SK-MEL-5 (cell line): Measurements from ENCODE around the gene PLA2G2F. TPM values are rescaled to one million over a fixed set of nuclear protein-coding genes. Genes with fewer than 3 reads are reported as not detected.

Experiments used
- DNase-seq: peaks from one replicate; pipeline ENCODE4 v3.0.0-alpha.2; 2016; ENCODE audit warnings: low read depth, low spot score
- in situ Hi-C: cut with HindIII; loops from 2 replicates; pipeline ENCODE4 v1.10.0; 2016; ENCODE audit warnings: low sequenced_read_pairs, high pct_unique_total_duplicates, low pct_unique_long_range_greater_than_20kb
- total RNA-seq: library from RNA; depleted of rRNA; stranded (reverse); fragments of >200 nt; shearing (Covaris generic); gene quantifications from 2 replicates; pipeline ENCODE4 v1.2.3, GENCODE V29; 2014

PLA2G2F gene
- total RNA-seq, 1 experiment from 2014 or later = not detected

DNA sequence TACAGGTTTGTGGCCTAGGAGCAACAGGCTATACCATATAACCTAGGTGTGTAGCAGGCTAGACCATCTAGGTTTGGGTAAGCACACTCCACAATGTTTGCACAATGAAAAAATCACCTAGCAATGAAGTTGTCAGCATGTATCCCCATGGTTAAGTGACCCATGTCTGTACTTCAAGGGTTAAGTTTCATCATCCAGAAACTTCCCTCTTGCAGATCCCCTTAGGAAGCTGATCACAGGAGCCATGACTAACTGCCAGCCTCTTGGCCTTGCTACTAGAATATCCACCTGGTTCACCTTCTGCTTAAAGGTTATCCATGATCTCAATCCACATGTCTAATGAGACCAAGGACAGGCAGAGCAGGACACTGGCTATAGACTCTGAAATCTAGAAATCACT is 43.3 kb downstream of the PLA2G2F start:
- DNase-seq = no peak
- in situ Hi-C loops = no loop called here

DNA sequence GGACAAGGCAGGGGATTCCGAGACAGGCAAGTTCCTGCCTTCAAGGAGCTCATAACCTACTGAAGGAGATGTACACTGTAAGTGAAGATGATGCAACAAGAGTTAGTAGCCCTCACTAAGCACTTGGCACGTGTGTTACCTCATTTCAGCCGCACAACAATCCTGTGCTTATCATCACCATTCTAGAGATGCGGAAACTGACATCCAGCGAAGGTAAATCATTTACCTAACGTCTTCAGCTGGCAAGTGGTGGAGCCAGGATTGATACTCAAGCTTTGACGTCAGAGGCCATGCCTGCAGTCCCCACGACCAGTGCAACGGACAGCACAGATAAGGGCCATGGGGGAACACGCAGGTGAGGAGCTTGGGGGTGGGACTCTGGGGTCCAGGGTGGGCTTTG is 43.9 kb downstream of the PLA2G2F start:
- no peak for DNase-seq
- in situ Hi-C loops = no loop called here

DNA sequence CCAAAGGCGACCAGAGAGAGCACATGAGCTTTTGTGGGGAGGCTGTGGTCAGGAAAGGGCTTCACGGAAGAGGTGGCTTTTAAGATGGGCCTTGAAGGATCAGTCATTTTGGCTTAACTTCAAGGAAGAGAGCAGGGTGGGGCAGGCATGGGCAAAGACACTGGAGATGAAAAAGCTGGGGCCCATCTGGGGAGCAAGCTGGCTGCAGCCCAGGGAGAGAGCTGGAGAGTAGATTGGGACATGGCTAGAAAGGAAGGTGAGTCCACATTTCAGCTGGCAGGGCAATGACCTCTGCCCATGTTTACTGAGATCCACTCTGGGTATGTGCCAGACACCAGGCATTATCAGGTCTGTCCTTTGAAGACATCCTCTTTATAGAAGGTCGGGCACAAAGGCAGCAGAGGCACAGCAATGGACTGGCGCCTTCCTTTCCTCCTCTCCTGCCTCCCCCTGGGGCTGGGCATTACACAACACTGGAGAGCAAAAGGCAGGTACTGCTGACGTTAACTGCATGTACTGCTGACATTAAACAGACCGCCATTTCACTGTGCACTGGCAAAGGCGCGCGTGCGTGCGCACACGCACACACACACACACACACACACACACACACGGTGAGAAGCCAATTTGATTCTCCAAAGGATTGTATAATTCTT is 44.6 kb downstream of the PLA2G2F start:
- no peak for DNase-seq
- in situ Hi-C loops = no loop called here

DNA sequence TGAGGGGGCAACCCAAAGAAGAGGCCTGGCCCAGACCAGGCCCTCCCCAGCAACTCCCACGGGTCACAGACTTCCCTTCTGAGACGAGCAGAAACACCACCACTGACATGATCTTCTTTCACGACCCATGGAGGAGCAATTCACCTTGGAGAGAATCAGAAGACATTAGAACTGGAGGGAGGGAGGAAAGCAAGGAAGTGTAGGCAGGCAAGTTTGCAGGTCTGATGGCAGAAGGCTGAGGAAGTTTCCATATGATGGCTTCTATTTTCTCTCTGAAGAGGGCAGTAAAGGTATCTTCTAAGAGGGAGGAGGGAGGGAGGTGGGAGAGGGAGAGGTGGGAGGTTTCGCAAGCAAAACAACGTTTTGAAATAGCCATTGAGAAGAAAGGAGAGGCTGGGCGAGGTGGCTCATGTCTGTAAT is 45.4 kb downstream of the PLA2G2F start:
- no peak for DNase-seq
- in situ Hi-C loops = no loop called here

DNA sequence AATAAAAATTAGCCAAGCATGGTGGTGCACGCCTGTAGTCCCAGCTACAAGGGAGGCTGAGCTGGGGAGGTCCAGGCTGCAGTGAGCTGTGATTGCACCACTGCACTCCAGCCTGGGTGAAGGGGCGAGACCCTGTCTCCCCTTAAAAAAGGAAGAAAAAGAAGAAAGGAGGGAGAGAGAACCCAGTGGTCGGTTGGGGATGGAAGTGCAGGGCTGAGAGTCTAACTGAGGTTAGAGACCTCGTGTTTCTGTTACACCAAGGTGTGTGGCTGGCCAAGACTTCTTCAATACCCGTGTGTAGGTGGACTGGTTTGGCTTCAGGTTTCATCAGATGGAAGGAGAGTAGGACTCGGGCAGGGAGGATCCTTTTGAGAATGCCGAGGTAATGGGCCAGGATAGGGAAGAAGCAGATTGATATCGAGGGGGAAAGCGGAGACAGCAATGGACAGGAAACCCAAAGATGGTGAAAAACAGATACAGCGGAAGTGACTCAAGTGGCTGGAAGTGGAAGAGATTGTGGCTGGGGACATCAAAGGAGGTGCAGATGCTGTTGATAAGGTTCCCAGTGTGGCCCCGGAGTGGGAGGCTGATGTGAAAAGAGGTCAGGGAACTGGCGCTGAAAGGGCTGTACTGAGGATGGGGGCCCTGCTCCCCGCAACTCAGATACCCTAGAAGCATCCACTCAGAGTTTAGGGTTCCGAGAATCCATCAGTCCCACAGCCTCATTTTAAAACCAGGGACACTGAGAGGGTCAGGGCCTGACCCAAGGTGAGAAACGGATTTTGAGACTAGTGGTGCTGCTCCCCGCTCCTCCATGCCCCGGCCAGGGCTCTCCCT is 46.1 kb downstream of the PLA2G2F start:
- in situ Hi-C loops = no loop called here
- no peak for DNase-seq

DNA sequence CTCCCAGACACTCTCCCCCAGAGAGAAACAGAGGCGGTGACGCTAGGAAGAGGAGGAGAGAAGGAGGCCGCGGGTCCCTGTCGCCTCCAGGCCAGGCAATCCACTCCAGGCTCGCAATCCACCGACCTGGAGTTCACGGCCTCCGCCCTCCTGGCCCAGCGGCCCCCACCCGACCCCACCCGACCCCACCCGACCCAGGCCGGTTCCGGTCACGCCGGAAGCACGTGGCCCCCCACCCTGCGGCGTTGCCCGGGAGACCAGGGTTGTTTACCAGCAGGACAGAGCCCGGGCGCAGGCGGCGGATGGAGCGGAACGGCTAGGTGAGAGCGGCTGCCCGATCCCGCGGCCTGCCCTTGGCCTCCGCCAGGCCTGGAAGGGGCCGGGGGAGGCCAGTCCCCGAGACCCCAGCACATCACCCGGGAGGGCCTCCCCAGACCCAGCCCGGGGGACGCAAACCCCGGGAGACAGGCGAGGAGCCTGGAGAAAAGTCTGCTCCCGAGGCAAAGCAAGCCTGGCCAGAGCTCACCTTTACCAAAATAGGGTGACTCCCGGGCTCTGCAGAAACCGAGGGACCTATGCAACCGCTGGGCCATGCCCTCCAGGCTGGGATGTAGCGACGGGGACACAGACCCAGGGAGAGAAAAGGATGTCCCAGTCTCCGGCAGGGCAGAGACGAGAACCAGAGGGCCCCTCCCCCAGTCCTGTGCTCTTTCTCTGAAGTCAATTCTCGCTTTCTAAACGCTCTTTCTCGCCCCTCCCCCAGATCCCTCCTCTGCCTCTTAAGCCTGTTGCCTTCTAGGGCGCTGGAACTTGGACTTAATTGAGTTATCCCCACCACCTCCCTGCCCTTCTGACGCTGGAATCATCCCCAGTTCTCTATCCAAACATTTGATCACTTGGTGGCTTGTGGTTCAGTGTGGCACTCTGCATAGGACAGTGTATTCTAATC is 47.0 kb downstream of the PLA2G2F start, which contains the start of the genes PLA2G2C and UBXN10:
Gene PLA2G2C (minus strand): TSS at position 685 of the 949 bp plus-strand sequence. CDS start 9,155 bp downstream, outside the sequence.
Gene UBXN10 (plus strand): TSS at position 263 of the 949 bp plus-strand sequence. CDS start 4,466 bp downstream, outside the sequence.
- in situ Hi-C loops = no loop called here
- DNase-seq = no peak

DNA sequence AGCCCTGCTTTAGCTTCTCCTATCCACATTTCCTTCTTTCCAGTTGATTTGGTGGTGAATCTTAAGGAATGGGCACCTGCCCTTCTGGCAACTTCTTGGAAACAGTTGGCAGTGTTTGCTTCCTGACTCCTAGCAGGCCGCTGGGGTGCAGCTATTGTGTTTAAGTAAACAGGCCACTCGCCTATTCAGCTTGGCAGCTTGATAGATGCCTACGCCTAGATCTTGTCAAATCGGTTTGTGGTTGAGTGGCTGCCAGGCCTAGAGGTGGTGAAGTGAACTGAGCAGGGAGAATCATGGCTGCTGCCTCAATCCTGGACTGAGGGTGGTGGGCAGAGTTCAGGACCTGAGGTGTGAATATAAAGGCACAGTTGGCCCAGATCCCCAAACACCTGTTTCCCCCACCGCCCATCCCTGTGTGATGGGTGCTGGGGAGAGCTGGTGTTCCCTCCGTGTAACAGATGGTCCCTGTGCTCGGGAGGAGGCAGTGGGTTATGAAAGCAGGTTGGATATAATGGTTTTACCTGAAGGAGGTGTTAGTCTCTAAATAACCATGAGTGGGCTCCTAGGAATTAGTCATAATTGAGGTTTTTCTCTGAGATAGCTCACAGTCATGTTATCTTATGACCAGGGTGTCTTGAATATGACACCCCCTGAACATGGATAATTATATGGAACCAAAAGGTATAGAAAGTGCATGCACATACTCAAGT is 48.1 kb downstream of the PLA2G2F start:
- in situ Hi-C loops = no loop called here
- DNase-seq = no peak

DNA sequence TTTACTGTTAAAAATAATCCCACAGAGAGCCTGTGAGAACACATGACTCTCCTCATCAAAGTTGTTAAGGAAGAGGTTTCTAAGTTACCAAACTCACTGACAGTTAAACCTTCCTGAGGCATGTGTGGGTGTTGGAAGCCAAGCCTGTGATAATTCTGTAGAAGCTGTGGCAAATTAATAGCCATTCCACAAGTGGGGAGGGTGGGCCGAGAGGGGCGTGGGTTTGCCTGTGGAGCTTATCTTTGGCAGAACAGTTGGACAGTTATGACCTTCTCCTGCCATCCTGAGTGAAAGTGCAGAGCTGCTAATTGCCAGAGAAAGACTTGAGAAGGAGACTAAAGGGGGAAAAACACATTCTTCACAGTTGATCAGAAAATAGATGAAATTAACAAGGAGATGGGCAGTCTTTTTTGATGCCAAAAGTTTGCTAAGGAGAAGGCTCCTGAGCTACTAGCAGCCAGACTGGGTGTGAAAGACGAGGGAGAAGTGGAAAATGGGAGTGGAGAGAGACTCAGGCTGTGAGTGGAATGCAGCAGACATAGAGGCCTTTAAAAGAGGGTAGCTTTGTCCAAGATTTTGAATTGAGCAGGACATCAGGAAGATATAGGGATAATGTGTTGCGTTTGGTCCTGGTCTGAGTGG is 48.8 kb downstream of the PLA2G2F start:
- in situ Hi-C loops = no loop called here
- DNase-seq = no peak

DNA sequence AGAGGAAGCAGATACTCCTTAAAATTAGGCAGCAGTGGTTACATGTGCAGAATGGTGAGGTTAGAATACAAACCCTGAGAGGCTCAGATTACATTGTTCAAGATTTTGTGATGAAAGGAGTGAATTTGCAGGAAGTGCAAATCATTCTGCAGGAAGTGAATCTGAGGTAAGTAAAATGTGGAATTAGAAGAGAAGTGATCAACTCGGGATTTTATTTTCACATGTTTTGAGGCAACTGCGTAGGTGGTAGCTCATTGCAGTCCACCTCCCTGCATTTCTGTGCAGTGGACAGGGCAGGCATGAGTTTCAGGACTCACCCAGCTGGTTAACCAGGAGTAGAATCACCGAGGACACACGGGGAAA is 49.3 kb downstream of the PLA2G2F start:
- in situ Hi-C loops = no loop called here
- DNase-seq = no peak

DNA sequence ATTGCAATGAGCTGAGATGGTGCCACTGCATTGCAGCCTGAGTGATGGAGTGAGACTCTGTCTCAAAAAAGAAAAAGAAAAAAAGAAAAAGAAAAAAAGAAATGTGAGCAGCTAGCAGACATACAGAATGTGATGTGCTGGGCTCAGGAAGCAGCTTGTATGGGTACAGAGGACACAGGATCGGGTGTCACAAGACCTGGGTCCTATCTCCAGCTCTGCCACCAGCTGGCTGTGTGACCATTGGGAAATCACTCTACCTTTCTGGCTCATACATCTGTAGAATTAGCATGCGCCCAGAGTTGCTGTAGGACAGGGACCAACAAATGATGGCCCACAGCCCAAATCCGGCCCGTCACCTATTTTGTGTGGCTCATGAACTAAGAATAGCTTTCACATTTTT is 50.5 kb downstream of the PLA2G2F start:
- in situ Hi-C loops = no loop called here
- DNase-seq = no peak

DNA sequence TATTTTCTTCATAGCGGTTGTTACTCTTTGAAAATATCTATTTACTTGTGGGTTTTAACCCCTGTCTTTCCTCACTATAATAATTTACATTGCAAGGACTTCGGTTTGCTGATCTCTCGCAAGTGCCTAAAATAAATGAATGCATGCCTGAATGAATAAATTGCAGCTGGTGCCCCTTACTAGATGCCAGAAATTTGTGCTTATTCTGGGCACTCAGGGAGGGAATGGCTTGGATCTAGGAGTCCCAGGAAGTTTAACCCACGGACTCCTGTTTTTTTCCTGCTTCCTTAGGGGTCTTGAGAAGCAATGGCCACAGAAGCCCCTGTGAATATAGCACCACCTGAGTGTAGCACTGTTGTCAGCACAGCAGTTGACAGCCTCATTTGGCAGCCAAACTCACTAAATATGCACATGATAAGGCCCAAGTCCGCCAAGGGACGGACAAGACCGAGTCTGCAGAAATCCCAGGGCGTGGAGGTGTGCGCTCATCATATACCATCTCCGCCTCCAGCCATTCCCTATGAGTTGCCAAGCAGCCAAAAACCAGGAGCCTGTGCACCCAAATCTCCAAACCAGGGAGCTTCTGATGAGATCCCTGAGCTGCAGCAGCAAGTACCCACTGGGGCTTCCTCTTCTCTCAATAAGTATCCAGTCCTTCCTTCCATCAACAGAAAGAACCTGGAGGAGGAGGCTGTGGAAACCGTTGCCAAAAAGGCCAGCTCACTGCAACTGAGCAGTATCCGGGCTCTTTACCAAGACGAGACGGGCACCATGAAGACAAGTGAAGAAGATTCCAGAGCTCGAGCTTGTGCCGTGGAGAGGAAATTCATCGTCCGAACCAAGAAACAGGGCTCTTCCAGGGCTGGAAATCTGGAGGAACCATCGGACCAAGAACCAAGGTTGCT is 51.4 kb downstream of the PLA2G2F start:
- DNase-seq = no peak
- in situ Hi-C loops = no loop called here

DNA sequence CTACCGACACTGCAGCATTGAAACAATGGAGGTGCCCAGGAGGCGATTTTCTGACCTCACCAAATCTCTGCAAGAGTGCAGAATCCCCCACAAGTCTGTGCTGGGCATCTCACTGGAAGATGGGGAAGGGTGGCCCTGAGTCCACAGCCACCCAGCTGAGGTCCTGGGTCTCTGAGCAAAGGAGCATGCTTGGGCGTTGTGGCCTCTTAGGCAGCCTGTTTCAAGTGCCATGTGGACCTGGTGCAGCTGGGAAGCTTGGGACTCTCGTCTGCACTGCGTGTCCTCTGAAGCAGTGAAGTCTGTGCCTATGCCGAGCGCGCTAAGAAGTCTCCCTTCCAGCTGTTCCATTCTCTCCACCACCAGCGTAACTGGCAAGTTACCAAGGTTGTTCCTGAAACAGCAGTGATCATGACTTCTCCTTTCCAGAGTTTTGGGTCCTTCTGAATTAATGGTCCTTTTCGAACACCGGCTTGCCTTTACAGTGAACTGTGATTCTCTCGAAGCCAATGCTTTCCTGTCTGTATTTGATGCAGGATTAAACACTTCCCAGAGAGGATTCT is 52.2 kb downstream of the PLA2G2F start:
- in situ Hi-C loops = no loop called here
- no peak for DNase-seq

DNA sequence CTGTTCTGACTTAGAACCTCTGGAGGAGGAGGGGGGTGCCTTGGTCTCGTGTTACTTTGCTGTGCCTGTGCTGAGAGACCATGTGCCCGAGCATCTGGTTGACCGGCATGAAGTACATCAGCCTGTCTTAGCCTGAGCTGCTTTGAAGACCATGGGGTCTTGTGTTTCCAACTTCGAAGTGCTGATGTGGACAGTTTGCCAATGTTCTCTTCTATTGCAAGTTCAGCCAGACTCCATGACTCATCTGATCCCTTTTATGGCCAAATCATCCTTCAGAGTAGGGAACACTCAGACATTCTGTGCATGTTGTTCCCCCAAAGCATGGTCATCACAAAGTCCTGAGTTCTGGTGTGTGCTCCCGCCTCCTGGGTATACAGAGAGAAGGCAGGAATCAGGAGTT is 53.2 kb downstream of the PLA2G2F start:
- no peak for DNase-seq
- in situ Hi-C loops = no loop called here

DNA sequence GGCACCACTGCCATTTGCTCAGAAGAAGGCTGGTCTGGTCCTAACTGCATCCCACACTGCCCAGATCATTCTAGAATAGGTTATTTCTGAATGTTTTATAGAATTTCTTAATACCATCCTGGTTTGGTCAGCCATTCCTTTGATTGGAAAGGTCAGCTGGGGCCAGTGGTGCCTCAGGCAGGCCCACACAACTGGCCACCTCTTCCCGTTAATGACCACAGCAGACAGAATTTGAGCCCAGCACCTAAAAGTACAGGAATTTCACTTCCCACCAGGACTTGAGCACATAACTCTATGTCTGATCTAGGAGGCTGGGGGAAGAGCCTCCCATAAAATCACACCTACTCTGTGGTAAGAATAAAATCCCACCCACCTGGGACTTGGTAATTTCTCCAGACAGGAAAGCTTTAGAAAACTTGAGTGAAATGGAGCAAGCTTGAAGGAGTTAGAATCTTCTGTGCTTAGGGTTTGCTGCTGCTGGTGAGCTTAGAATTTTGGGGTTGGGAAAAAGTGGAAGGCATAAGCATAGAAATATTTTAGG is 53.8 kb downstream of the PLA2G2F start:
- in situ Hi-C loops = no loop called here
- DNase-seq = no peak

DNA sequence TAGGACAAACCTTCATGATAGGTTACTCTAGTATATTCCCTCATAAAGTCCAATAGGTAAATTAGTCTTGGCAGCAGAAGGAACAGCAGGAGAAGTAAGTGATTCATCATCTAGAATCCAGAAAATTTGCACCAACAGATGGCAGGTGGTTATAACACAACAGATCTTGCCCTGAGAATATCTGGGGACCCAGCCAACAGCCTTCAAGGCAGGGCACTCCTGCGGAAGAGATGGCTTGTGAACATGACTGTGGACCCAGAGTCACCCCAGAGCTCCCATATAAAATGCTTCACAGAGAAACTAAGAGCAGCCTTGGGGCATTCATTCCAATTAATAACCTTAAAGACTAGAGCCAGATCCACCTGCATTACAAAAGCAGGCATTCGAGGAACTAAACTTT is 55.1 kb downstream of the PLA2G2F start:
- in situ Hi-C loops = no loop called here
- DNase-seq = no peak
